Measurements from ENCODE around the gene NPHS1. TPM values are rescaled to one million over a fixed set of nuclear protein-coding genes. Genes with fewer than 3 reads are reported as not detected.

NPHS1 gene
- polyA plus RNA-seq, 4 donors = 101 to 226 (median 168) TPM

DNA sequence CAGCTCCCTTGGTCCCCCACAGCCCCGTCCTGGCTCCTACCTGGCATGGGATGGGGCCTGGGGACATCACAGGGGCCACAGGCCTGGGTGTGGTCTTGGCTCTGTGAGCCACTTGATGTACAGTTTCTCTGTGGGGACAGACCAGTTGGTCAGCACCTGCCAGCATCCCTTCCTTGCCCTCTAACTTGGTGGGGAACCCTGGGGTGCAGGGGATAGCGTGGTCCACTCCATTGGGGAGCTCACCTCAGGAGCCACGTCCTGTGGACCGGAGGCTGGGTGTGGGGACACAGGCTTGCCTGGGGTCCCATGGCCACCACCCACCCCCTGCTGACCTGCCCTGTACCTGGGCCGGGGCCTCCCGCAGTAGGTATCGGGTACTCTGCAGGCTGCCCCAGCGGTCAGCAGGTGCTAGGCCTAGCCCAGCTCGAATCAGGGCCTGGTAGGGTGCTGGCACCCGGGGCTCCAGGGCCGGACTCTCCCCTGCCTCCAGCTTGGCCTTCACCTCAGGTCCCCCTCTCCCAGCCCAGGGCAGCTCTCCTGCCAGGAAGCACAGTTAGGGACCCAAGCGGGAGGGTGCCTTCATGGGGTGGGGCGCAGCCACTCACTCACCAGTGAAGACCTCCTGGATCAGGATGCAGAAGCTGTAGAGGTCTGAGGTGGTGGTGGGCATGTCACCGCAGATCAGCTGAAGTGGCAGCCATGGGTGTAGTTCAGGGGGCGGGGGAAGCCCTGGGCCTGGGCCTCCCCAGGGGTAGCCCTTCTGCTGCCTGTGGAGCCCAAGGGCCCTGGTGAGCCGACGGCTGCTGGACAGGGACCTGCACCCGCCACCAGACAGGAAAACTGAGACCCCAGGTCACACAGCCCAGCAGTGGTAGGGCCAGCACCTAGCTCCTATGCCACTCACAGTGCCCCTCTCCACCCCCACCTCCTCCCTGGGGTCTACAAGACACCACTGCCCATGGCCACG is 62.0 kb downstream of the NPHS1 start:
- no peak for DNase-seq (ENCODE audit: low read depth in 4 of 4, low spot score in 2 of 4)

DNA sequence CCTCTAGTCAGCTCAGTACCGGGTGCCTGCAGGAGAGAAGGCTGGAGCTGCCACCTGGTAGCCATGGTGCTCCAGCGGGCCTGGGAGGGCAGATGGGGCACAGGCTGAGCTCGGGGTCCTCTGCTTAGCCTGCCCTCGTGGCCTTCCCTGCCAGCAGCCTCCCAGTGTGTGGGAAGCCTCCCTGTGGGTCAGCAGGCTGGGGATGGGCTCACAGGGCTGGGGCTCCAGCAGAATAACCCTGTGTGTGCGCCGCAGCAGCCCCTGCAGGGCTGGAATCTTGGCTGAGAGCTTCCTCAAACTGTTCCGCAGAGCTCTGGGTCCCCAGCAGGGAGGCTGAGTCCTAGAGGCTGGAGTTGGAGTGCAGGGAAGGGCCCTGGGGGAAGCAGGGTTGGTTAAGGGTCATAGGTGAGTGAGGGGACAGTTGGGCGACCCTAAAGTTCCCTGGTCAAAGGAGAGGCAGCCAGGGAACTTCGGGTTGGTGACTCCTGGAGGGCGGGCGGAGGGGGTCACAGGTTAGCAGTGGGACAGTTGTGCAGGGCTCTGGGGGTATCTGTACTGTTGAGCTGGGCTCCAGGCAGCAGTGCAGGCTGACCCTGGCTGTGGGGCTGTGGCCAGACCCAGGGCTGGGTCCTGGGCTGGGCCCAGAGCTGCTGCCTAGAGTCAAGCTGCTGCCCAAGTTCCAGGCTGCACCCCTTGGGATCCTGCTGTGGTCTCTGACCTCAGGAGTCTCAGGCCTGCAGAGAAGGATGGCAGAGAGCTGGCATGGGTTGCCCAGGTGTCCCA is 62.9 kb downstream of the NPHS1 start:
- no peak for DNase-seq (ENCODE audit: low read depth in 4 of 4, low spot score in 2 of 4)

DNA sequence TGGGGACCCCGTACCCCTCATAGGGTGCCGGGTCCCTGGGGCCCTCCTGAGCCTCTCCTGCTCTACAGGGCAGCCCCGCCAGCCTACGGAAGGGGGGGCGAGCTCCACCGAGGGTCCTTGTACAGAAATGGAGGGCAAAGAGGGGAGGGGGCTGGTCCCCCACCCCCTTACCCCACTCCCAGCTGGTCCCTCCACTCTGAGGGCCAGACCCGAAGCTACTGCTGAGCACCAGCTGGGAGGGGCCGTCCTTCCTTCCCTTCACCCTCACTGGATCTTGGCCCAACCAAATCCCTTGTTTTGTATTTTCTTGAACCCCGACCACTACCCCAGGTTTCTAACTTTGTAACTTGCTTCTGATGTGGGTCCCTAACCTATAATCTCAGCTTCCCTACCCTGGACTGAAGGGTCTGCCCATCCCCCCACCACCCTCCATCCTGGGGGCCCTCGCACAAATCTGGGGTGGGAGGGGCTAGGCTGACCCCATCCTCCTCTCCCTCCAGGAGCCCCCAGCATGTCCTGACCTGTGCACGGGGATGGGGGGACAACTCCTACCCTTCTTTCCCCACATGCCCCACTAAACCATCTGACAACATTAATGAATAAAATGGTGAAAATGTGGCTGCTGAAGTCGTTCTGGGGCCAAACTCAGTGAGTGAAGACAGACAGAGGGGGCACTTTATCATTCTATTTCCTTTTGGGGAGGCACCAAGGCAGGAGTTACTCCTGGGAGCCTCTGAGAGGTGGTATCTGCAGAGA is 63.9 kb downstream of the NPHS1 start:
- DNase-seq (ENCODE audit: low read depth in 4 of 4, low spot score in 2 of 4) = no peak

DNA sequence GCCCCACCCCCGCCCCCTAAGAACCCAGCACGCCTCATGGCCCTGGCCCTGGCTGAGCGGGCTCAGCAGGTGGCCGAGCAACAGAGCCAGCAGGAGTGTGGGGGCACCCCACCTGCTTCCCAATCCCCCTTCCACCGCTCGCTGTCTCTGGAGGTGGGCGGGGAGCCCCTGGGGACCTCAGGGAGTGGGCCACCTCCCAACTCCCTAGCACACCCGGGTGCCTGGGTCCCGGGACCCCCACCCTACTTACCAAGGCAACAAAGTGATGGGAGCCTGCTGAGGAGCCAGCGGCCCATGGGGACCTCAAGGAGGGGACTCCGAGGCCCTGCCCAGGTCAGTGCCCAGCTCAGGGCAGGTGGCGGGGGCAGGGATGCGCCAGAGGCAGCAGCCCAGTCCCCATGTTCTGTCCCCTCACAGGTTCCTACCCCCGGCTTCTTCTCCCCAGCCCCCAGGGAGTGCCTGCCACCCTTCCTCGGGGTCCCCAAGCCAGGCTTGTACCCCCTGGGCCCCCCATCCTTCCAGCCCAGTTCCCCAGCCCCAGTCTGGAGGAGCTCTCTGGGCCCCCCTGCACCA is 65.0 kb downstream of the NPHS1 start:
- DNase-seq (ENCODE audit: low read depth in 4 of 4, low spot score in 2 of 4) = no peak

DNA sequence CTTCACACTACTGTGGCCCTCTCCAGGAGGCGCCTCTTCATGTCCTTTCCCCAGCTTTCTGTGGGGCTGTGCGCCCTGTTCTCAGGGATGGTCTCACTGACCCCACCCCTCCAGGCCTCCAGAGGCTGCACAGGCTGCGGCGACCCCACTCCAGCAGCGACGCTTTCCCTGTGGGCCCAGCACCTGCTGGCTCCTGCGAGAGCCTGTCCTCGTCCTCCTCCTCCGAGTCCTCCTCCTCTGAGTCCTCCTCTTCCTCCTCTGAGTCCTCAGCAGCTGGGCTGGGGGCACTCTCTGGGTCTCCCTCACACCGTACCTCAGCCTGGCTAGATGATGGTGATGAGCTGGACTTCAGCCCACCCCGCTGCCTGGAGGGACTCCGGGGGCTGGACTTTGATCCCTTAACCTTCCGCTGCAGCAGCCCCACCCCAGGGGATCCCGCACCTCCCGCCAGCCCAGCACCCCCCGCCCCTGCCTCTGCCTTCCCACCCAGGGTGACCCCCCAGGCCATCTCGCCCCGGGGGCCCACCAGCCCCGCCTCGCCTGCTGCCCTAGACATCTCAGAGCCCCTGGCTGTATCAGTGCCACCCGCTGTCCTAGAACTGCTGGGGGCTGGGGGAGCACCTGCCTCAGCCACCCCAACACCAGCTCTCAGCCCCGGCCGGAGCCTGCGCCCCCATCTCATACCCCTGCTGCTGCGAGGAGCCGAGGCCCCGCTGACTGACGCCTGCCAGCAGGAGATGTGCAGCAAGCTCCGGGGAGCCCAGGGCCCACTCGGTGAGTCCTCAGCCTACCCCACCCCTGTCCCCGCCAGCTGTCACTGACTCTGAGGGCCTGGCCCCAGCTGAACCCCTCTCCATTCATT is 65.8 kb downstream of the NPHS1 start:
- no peak for DNase-seq (ENCODE audit: low read depth in 4 of 4, low spot score in 2 of 4)

DNA sequence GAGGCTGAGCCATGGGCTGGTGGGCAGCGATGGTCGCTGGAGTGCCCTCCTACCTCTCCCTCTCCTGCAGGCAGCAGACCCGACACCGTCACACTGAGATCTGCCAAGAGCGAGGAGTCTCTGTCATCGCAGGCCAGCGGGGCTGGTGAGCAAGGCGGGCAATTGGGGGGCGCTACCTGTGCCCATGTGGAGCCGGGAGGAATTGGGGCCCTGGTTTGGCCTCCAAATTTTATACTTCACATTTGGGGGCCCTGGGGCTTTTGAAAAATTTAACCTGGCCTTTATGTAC is 67.0 kb downstream of the NPHS1 start:
- DNase-seq (ENCODE audit: low read depth in 4 of 4, low spot score in 2 of 4) = no peak

DNA sequence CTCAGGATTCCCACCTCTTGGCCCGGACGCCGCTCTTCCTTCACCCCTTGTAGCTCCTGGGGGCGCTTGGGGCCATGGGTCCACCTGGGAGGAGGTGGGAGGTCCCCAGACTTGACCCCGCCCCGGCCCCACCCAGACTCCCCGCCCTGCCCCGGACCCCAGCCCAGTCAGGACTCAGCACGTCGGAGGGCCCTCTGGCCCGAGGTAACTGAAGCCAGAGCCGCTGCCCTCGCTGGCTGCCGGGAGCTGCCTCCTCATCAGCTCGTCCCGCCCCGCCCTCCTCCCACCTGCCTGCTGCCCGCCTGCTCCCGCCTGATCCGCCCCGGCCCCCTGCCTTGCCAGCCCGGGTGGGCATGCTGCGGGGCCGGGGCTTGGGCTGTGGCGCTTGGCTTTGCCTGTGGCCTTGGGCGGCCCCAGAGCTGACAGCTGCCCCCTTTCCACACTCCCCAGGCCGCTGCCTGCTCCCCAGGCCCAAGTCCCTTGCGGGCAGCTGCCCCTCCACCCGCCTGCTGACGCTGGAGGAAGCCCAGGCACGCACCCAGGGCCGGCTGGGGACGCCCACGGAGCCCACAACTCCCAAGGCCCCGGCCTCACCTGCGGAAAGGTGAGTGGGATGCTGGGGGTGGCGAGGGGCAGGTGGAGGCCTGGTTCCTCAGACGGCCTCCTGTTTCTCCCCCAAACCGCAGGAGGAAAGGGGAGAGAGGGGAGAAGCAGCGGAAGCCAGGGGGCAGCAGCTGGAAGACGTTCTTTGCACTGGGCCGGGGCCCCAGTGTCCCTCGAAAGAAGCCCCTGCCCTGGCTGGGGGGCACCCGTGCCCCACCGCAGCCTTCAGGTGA is 67.6 kb downstream of the NPHS1 start:
- DNase-seq (ENCODE audit: low read depth in 4 of 4, low spot score in 2 of 4) = no peak

DNA sequence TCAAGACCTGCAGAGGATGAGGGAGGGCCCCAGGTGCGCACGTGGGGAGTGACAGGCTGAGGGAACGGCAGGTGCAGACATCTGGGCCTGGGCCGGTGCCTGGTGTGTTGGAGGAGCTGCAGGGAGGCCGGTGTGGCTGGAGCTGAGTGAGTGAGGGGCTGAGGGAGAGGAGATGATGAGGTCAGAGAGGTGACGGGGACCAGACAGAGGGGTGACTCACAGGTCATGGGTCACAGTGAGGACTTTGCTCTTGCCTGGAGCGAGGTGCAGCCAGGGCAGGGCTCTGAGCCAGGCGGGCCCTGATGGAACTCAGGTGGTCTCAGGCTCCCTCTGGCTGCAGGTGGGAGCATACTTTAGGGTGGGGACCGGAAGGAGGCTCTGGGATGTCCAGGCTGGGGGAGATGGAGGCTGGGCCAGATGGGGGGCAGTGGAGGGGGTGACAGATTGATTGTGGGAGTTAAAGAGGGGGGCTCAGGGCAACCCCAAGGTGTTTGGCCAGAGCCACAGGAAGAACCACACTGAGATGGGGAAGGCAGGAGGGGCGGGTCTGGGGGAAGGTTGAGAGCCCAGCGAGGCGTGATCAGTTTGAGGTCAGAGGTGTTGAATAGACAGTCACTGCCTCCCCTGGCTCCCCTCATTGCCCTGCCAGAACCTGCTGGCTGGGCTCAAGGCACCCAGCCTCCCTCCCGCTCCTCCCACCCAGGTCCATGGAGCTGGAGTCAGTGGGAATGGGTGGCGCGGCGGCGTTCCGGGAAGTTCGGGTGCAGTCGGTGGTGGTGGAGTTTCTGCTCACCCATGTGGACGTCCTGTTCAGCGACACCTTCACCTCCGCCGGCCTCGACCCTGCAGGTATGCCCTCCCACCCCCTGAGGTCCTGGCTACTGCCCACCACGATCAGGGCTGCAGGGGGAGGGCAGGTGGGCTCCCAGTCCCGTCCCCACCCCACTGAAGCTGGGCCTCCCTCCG is 68.6 kb downstream of the NPHS1 start:
- no peak for DNase-seq (ENCODE audit: low read depth in 4 of 4, low spot score in 2 of 4)

DNA sequence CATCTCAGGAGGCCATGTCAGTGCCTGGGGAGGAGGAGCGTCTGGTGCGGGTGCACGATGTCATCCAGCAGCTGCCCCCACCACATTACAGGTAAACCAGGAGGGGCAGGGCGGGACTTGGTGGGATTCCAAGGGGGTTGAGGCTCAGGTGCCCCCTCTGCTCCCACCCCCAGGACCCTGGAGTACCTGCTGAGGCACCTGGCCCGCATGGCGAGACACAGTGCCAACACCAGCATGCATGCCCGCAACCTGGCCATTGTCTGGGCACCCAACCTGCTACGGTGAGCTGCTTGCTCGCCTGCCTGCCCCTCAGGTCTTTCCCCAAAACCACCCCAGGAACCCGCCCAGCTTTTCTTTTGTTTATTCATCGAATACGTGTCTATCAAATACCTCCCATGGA is 69.7 kb downstream of the NPHS1 start:
- no peak for DNase-seq (ENCODE audit: low read depth in 4 of 4, low spot score in 2 of 4)

DNA sequence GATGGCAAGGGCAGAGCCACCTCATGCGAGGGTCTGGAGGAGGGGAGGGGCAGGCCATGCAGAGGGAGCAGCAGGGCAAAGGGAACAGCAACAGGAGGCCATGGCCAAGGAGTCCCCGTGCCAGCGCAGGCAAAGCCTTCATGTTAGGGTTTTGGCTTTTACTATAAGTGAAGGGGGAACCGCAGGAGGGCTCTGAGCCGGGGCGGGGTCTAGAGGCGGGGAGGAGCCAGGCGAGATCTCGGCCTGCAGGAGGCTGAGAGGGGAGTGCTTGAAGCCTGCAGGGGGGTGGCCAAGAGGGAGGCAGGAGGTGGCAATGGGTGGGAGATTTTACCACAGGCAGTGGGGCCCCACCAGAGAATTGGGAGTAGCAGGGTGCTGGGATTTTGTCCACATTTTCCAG is 70.7 kb downstream of the NPHS1 start:
- no peak for DNase-seq (ENCODE audit: low read depth in 4 of 4, low spot score in 2 of 4)

DNA sequence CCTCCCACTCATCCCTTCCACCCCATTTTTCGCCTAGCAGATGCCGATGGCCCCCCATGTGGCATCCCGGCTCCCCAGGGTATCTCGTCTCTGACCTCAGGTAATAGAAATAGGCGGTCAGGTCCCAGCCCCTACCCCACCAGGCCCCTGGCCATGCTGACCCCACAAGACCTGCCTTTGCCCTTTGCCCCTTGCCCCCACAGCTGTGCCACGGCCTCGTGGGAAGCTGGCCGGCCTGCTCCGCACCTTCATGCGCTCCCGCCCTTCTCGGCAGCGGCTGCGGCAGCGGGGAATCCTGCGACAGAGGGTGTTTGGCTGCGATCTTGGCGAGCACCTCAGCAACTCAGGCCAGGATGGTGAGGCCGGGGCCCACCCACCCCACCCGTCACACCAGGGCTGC is 71.6 kb downstream of the NPHS1 start:
- no peak for DNase-seq (ENCODE audit: low read depth in 4 of 4, low spot score in 2 of 4)

DNA sequence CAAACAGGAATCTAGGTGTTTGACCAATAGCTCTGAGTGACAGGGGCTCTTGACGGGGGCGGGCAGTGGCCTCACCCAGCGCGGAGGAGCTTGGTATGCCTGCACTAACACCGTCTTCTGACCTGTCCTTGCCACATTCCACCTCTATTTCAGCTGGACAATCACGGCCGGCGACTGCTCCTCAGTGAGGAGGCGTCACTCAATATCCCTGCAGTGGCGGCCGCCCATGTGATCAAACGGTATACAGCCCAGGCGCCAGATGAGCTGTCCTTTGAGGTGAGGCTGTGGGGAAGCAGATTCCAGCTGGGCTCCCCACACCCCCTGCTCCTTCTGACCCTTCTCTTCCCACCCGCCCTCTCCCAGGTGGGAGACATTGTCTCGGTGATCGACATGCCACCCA is 72.2 kb downstream of the NPHS1 start:
- no peak for DNase-seq (ENCODE audit: low read depth in 4 of 4, low spot score in 2 of 4)

DNA sequence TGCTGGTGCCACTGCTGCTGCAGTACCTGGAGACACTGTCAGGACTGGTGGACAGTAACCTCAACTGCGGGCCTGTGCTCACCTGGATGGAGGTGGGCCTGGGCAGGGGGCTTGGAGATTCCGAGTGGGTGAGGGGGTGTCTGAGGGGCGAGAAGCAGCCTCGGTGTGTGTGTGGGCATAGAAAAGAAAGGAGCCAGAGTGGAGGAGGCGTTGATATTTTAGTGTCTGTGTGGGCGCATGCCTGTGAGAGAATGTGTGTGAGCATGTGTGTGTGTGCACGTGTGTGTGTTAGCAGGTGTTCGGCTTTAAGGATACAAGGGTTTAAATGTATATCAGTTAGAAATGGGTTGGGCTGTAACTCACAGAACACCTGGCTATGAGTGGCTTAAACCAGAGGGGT is 73.3 kb downstream of the NPHS1 start:
- no peak for DNase-seq (ENCODE audit: low read depth in 4 of 4, low spot score in 2 of 4)

DNA sequence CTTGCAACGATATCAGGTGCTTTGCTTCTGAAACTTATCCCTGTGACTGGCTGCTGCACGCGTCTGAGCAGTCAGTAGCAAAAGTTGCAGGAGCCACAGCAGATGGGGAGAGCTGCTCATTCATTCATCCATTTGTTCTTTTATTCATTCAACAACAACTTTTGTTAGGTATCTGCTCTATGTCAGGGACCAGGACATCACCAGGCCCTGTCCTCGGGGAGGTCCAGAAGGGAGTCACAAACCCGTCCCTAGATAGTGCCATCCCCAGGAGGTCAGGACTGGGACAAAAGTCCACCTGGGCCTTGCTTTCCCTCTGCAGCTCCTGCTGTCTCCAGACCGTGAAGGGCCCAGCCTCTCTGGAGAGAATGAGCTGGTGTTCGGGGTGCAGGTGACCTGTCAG is 74.3 kb downstream of the NPHS1 start:
- no peak for DNase-seq (ENCODE audit: low read depth in 4 of 4, low spot score in 2 of 4)

DNA sequence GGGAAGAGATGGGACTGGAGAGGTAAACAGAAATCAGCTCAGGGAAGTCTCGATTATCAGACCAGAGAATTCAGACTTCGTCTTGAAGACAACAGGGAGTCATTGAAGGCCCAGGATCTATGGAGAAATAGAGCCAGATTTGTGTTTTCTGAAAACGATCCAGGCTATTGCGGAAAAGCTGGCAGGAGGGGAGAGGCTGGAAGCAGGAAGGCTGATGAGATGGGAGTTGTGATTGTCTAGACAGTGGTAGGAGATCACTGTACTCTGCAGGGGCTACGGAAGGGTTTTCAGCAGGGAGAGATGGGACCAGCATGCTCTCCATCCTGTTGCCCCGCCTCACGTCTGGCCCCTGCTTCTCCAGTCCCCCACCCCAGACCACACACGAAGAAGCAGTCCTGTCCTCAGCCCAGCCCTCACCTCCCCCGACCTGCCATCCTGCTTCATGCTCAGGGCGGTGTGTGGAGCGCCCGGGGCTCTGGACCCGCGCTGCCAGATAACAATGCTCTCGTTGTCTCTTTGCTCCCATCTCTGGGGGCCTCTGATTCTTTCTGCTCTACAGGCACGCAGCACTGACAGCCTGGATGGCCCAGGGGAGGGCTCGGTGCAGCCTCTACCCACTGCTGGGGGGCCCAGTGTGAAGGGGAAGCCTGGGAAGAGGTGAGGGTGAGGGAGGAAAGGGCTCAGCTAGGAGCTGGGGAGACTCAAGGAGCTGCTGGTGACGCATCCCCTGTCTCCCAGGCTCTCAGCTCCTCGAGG is 75.0 kb downstream of the NPHS1 start:
- DNase-seq (ENCODE audit: low read depth in 4 of 4, low spot score in 2 of 4) = no peak

DNA sequence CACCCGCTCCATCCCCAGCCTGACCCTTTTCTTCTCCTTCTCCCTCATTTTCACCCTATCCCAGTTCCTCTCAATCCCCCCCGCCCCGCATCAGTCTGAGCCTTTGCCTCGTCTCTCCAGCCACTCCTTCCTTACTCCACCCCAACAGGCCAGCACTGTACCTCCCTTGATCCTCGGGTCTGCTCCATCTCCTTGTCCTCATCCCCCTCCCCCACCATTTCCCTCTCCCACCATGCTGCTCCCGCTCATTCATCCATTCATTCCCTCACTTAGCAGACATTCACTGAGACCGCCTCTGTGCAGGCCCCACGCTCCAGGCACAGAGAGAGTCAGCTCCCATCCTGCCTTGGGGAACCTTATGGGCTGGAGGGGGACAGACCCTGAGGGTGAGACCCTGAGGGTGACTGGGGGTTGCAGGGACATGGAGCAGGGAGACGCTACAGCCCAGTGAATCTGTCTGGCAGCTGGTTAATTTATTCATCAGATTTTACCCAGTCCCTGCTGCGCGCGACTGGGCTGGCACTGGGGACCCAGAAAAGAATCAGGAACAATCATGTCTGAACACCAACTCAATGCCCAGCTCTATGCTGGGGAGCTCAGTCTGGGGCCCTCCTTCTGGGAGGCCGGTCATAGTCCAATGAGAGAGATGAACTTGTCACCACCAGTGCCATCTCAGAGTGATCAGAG is 76.1 kb downstream of the NPHS1 start:
- DNase-seq (ENCODE audit: low read depth in 4 of 4, low spot score in 2 of 4) = no peak
